ENCODE data around the gene TTLL5.

The TTLL5 gene

GRCh38 chr14:75753696-75754095 is 92.7 kb downstream of the TTLL5 start:
- no peaks in the 10 kb centered on the region for H3F3A ChIP-seq (ENCODE audit: control insufficient read depth, insufficient read depth)
- no peaks in the 10 kb centered on the region for H3K9me3 ChIP-seq (ENCODE audit: control insufficient read depth, insufficient read depth, low read length)
- TF ChIP-seq EZH2phosphoT487 (IDR thresholded peaks at IDR 0.05; ENCODE audit: borderline replicate concordance, low read length), result no peak
- no peak for TF ChIP-seq CTCF (IDR thresholded peaks at IDR 0.05; ENCODE audit: low read depth, low read length, poor library complexity, severe bottlenecking)
- H3K9me2 ChIP-seq (replicated peaks; ENCODE audit: control insufficient read depth, low read length), result no peaks in the 10 kb centered on the region
- no peak overlapping the region for H3K4me3 ChIP-seq (ENCODE audit: low read length)
- H3K4me1 ChIP-seq (ENCODE audit: control insufficient read depth, low read length), result peaks cover 14% of the 10 kb centered on the region
- H3K36me3 ChIP-seq (ENCODE audit: control insufficient read depth, low read length), result peaks cover 33% of the 10 kb centered on the region
- no peaks in the 10 kb centered on the region for H3K79me2 ChIP-seq (ENCODE audit: control insufficient read depth, low read length)
- H3K4me2 ChIP-seq (ENCODE audit: low read length), result no peak overlapping the region
- no peaks in the 10 kb centered on the region for H4K20me1 ChIP-seq (ENCODE audit: control insufficient read depth, insufficient read depth, low read depth, low read length)
- no peak overlapping the region for H3K27ac ChIP-seq (ENCODE audit: low read depth, low read length)
- no peaks in the 10 kb centered on the region for H3K27me3 ChIP-seq (ENCODE audit: control insufficient read depth, low read length)

- no peak overlapping the region for H3K27ac ChIP-seq (ENCODE audit: low read depth, low read length)
- H3K4me1 ChIP-seq (ENCODE audit: control insufficient read depth, low read length), result peaks cover 14% of the 10 kb centered on the region
- no peaks in the 10 kb centered on the region for H3K9me3 ChIP-seq (ENCODE audit: control insufficient read depth, insufficient read depth, low read length)
- no peaks in the 10 kb centered on the region for H3F3A ChIP-seq (ENCODE audit: control insufficient read depth, insufficient read depth)
- no peaks in the 10 kb centered on the region for H3K79me2 ChIP-seq (ENCODE audit: control insufficient read depth, low read length)
- H3K4me2 ChIP-seq (ENCODE audit: low read length), result peak overlapping the region; percentile 40
- H4K20me1 ChIP-seq (ENCODE audit: control insufficient read depth, insufficient read depth, low read depth, low read length), result no peaks in the 10 kb centered on the region
- H3K27me3 ChIP-seq (ENCODE audit: control insufficient read depth, low read length), result no peaks in the 10 kb centered on the region
- H3K36me3 ChIP-seq (ENCODE audit: control insufficient read depth, low read length), result peaks cover 25% of the 10 kb centered on the region
- TF ChIP-seq EZH2phosphoT487 (IDR thresholded peaks at IDR 0.05; ENCODE audit: borderline replicate concordance, low read length), result no peak
- no peak for TF ChIP-seq CTCF (IDR thresholded peaks at IDR 0.05; ENCODE audit: low read depth, low read length, poor library complexity, severe bottlenecking)
- H3K9me2 ChIP-seq (replicated peaks; ENCODE audit: control insufficient read depth, low read length), result no peaks in the 10 kb centered on the region
- no peak overlapping the region for H3K4me3 ChIP-seq (ENCODE audit: low read length)
These were observed 96.8 kb downstream of the TTLL5 start for GRCh38 chr14:75757644-75758402.

- Histone ChIP-seq H3F3A (ENCODE audit: control insufficient read depth, insufficient read depth) (no peaks in the 10 kb centered on the region), H3K4me2 (ENCODE audit: low read length) (no peak overlapping the region), H3K36me3 (ENCODE audit: control insufficient read depth, low read length) (peaks cover 7% of the 10 kb centered on the region; the same call in 1 of the 2 replicates), H3K4me1 (ENCODE audit: control insufficient read depth, low read length) (no peaks in the 10 kb centered on the region), H4K20me1 (ENCODE audit: control insufficient read depth, insufficient read depth, low read depth, low read length) (no peaks in the 10 kb centered on the region), H3K9me2 (replicated peaks; ENCODE audit: control insufficient read depth, low read length) (no peaks in the 10 kb centered on the region), H3K9me3 (ENCODE audit: control insufficient read depth, insufficient read depth, low read length) (no peaks in the 10 kb centered on the region), H3K27me3 (ENCODE audit: control insufficient read depth, low read length) (no peaks in the 10 kb centered on the region), H3K27ac (ENCODE audit: low read depth, low read length) (no peak overlapping the region), H3K79me2 (ENCODE audit: control insufficient read depth, low read length) (no peaks in the 10 kb centered on the region), H3K4me3 (ENCODE audit: low read length) (no peak overlapping the region)
- TF ChIP-seq EZH2phosphoT487 (IDR thresholded peaks at IDR 0.05; ENCODE audit: borderline replicate concordance, low read length) (no peak), CTCF (IDR thresholded peaks at IDR 0.05; ENCODE audit: low read depth, low read length, poor library complexity, severe bottlenecking) (no peak)
These were observed 103.0 kb downstream of the TTLL5 start for GRCh38 chr14:75764020-75764419.

Data from DOHH2 (cell line).